HuH-7 (cell line): ENCODE results near the gene BCKDHA.
"Not testable (repeated sequence)": the region's sequence is repeated elsewhere in the genome, so short reads cannot be mapped to it uniquely, and the experiment has no call there.

Source experiments
- DNase-seq: peaks from one replicate; pipeline ENCODE4 v3.0.0; 2011; ENCODE audit warnings: low spot score

The BCKDHA gene

GRCh38 chr19:41366089-41366488 lies 31.5 kb upstream of the BCKDHA start:
- DNase-seq, result no peak

GRCh38 chr19:41367848-41368301 lies 29.7 kb upstream of the BCKDHA start:
- DNase-seq, result no peak

- no peak for DNase-seq
These were observed 27.8 kb upstream of the BCKDHA start for GRCh38 chr19:41369769-41370168.

GRCh38 chr19:41371119-41371518 lies 26.5 kb upstream of the BCKDHA start:
- not testable (repeated sequence) for DNase-seq

- no peak for DNase-seq
These were observed 26.1 kb upstream of the BCKDHA start for GRCh38 chr19:41371541-41371940.

- DNase-seq, result no peak
These were observed 25.1 kb upstream of the BCKDHA start for GRCh38 chr19:41372501-41372900.

GRCh38 chr19:41373993-41374392 lies 23.6 kb upstream of the BCKDHA start:
- no peak for DNase-seq

GRCh38 chr19:41376241-41376997 lies 21.2 kb upstream of the BCKDHA start, which contains the start of gene TMEM91:
TMEM91 (plus strand) TSS chr19:41376533; CDS start chr19:41378310, 1,777 bp downstream.
- DNase-seq, result peak; percentile 54

GRCh38 chr19:41376998-41377365 lies 20.6 kb upstream of the BCKDHA start:
- DNase-seq, result no peak

- no peak for DNase-seq
These were observed 19.5 kb upstream of the BCKDHA start for GRCh38 chr19:41377977-41378709.

GRCh38 chr19:41381536-41381935 lies 16.1 kb upstream of the BCKDHA start:
- DNase-seq, result not testable (repeated sequence)

- DNase-seq, result no peak
These were observed 13.3 kb upstream of the BCKDHA start for GRCh38 chr19:41384351-41384750.

- DNase-seq, result no peak
These were observed 11.2 kb upstream of the BCKDHA start for GRCh38 chr19:41386442-41386841.

GRCh38 chr19:41391618-41392017 lies 6.0 kb upstream of the BCKDHA start:
- no peak for DNase-seq

GRCh38 chr19:41392775-41393174 lies 4.8 kb upstream of the BCKDHA start:
- no peak for DNase-seq

- DNase-seq, result no peak
These were observed 2.3 kb upstream of the BCKDHA start for GRCh38 chr19:41395355-41395754.

GRCh38 chr19:41398050-41398418 lies 416 bp downstream of the BCKDHA start:
- DNase-seq, result no peak

GRCh38 chr19:41398598-41398997 lies 980 bp downstream of the BCKDHA start:
- no peak for DNase-seq

- no peak for DNase-seq
These were observed 1.5 kb downstream of the BCKDHA start for GRCh38 chr19:41399091-41399490.

GRCh38 chr19:41399525-41399924 lies 1.9 kb downstream of the BCKDHA start:
- no peak for DNase-seq

GRCh38 chr19:41401483-41401882 lies 3.9 kb downstream of the BCKDHA start:
- DNase-seq, result no peak

GRCh38 chr19:41402010-41402409 lies 4.4 kb downstream of the BCKDHA start:
- no peak for DNase-seq

- DNase-seq, result no peak
These were observed 5.8 kb downstream of the BCKDHA start for GRCh38 chr19:41403181-41403970.
